ENCODE data around the gene PTGFRN.

PTGFRN gene

DNA sequence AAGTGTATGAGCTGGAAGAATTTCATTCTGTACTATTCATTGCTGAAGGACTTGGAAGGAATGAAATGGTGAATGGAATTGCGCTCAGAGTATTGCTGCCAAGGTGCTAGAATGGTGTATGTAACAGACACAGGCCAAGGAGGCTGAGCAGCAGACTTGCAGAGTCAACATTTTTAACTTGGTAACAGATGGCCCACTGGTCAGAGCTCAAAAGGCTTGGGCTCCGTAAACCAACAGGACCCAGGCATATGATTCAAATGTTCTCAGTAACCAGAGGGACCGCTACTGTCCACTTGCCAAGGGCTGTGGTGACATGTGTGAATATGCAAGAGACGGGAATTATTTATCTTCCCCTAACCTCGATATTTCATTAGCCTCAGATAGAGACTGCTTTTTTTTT lies 28.8 kb upstream of the PTGFRN start:
- no peak for TF ChIP-seq ZFX (IDR thresholded peaks at IDR 0.05)
- TF ChIP-seq, protein P1, sequence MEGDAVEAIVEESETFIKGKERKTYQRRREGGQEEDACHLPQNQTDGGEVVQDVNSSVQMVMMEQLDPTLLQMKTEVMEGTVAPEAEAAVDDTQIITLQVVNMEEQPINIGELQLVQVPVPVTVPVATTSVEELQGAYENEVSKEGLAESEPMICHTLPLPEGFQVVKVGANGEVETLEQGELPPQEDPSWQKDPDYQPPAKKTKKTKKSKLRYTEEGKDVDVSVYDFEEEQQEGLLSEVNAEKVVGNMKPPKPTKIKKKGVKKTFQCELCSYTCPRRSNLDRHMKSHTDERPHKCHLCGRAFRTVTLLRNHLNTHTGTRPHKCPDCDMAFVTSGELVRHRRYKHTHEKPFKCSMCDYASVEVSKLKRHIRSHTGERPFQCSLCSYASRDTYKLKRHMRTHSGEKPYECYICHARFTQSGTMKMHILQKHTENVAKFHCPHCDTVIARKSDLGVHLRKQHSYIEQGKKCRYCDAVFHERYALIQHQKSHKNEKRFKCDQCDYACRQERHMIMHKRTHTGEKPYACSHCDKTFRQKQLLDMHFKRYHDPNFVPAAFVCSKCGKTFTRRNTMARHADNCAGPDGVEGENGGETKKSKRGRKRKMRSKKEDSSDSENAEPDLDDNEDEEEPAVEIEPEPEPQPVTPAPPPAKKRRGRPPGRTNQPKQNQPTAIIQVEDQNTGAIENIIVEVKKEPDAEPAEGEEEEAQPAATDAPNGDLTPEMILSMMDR (conservative IDR thresholded peaks at IDR 0.05): no peak
- H3K27ac ChIP-seq: no peak overlapping the region

- TF ChIP-seq, protein P1 (conservative IDR thresholded peaks at IDR 0.05): peak; percentile 13; the same call in 1 of the 2 replicates
- TF ChIP-seq ZFX (IDR thresholded peaks at IDR 0.05): no peak
- H3K27ac ChIP-seq: no peak overlapping the region
These were observed 27.7 kb upstream of the PTGFRN start for GRCh38 chr1:116881879-116882520.

DNA sequence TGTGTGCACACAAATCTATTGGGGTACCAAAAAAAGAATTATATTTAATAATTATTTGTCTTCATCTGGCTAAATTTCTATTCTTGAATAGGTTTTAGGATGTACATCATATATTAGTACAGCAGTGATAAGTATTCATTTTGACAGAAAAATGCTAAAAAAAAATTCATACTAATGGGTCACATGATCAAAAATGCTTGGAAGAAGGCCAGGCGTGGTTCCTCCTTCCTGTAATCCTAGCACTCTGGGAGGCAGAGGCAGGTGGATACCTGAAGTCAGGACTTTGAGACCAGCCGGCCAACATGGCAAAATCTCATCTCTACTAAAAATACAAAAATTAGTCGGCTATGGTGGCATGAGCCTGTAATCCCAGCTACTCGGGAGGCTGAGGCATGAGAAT lies 26.9 kb upstream of the PTGFRN start:
- TF ChIP-seq ZFX (IDR thresholded peaks at IDR 0.05): no peak
- TF ChIP-seq, protein P1 (conservative IDR thresholded peaks at IDR 0.05): no peak
- no peak overlapping the region for H3K27ac ChIP-seq

DNA sequence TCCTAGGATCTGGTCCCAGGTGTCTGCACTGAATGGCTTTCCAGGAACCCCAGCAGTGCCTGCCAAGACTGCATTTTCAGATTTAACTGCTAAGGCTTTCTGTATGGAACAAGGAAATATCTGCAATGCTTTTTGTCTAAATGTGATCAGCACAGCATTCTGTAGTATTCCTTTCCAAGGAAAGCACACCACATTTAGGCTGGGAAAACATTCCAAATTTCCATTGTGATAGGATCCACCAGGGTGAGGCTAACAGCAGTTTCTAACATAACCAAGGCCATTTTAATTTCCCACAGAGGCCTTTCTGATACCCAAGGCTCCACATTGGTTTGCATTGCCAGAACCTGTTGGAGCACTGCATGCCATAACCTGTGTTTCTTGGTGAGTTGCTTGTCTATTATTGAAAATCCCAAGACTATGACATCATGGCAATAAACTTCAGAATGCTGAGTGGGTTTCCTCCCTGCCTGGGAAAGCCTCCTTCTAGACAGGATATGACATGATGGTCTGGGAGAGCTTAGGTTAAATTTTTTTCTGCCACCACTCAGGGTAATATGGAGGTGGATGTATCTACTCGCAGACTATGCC lies 23.3 kb upstream of the PTGFRN start:
- no peak overlapping the region for H3K27ac ChIP-seq
- TF ChIP-seq, protein P1 (conservative IDR thresholded peaks at IDR 0.05): no peak
- TF ChIP-seq ZFX (IDR thresholded peaks at IDR 0.05): no peak

- no peak for TF ChIP-seq ZFX (IDR thresholded peaks at IDR 0.05)
- TF ChIP-seq, protein P1 (conservative IDR thresholded peaks at IDR 0.05): no peak
- H3K27ac ChIP-seq: no peak overlapping the region
These were observed 22.5 kb upstream of the PTGFRN start for GRCh38 chr1:116887212-116887611.

GRCh38 chr1:116889380-116889779 lies 20.3 kb upstream of the PTGFRN start:
- no peak overlapping the region for H3K27ac ChIP-seq
- TF ChIP-seq ZFX (IDR thresholded peaks at IDR 0.05): no peak
- TF ChIP-seq, protein P1 (conservative IDR thresholded peaks at IDR 0.05): no peak

DNA sequence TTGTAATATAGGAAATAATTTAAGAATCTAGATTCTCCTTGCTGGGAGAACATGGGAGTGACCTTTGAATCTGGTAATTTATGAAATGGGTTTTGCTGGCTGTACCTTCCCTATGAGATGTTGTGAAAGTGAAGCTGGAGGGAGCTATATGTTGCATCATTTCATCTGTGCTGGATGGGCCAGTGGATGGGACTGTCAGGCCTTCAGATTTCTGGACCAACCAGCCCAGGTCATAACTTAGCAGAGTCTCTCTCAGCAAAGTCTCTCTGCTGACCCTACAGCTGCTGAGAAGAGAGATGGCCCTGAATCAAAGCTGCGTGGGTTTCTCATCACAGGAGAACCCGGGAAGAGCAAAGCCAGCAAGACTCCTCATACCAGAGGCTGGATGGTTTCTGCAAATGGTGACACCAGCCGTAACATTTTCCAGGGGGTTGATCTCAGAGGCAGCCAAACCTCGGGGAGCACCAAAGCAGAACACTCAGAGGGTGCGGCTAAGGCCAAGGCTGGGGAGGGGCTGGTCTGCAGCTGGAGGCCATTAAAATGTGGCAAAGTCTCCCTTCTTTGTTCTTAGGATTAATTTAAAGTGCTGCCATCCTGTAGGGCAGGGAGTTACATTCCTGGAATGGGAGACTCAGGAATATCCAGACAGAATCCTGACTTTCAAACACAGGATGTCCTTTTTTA lies 18.2 kb upstream of the PTGFRN start:
- TF ChIP-seq, protein P1 (conservative IDR thresholded peaks at IDR 0.05): no peak
- no peak for TF ChIP-seq ZFX (IDR thresholded peaks at IDR 0.05)
- no peak overlapping the region for H3K27ac ChIP-seq

Measured in C4-2B (cell line).